OCI-LY7 (cell line): ENCODE measurements around the gene AARS1. TPM values are rescaled to one million over a fixed set of nuclear protein-coding genes. Genes with fewer than 3 reads are reported as not detected.

Experiments
- BruUV-seq: library from RNA; stranded (reverse); fragments of 400-500 nt; replicated peaks from 2 replicates; lab custom pipeline; 2021; lab: Mats Ljungman, UMichigan
- CTCF ChIA-PET: fragments of 300-600 bp; sonication (Branson Sonifier 250); formaldehyde crosslinking; loops from one replicate; lab custom pipeline; 2022; ENCODE audit warnings: antibody characterized with exemption; ENCODE audit not compliant: unreplicated experiment; lab: Charles Lee
- POLR2A ChIA-PET: fragments of 300-600 bp; sonication (Branson Sonifier 250); formaldehyde crosslinking; loops from one replicate; lab custom pipeline; 2022; ENCODE audit warnings: antibody characterized with exemption; lab: Charles Lee
- DNase-seq: peaks from one replicate; pipeline ENCODE4 v3.0.0-alpha.2; 2015; ENCODE audit warnings: low spot score
- H2AFZ ChIP-seq: fragments of 200-600 bp; sonication (generic), shearing (Covaris generic); 2 replicates; pipeline ENCODE4 v1.6.1; 2014; ENCODE audit warnings: mild to moderate bottlenecking, antibody characterized with exemption, low read length, moderate library complexity
- H3K27ac ChIP-seq: fragments of 200-600 bp; sonication (generic); 2 replicates; pipeline ENCODE4 v1.5.1; 2014; ENCODE audit warnings: mixed run types, low read depth, mild to moderate bottlenecking, moderate library complexity, low read length, inconsistent platforms; ENCODE audit not compliant: poor library complexity, severe bottlenecking
- H3K36me3 ChIP-seq: fragments of 200-600 bp; sonication (generic); 2 replicates; pipeline ENCODE4 v1.6.1; 2014; ENCODE audit warnings: mild to moderate bottlenecking, antibody characterized with exemption, low read length, moderate library complexity, mixed read lengths; ENCODE audit not compliant: insufficient read depth
- H3K4me1 ChIP-seq: fragments of 200-600 bp; sonication (generic); 2 replicates; pipeline ENCODE4 v1.5.1; 2014; ENCODE audit warnings: mild to moderate bottlenecking, low read length; ENCODE audit not compliant: insufficient read depth, poor library complexity, severe bottlenecking
- H3K4me2 ChIP-seq: fragments of 200-600 bp; sonication (generic); 2 replicates; pipeline ENCODE4 v1.6.1; 2014; ENCODE audit warnings: mild to moderate bottlenecking, low read length
- H3K4me3 ChIP-seq: fragments of 200-600 bp; sonication (generic); 2 replicates; pipeline ENCODE4 v1.5.1; 2014; ENCODE audit warnings: mild to moderate bottlenecking, low read depth, low read length; ENCODE audit not compliant: poor library complexity, severe bottlenecking
- H3K79me2 ChIP-seq: fragments of 200-600 bp; sonication (generic); 2 replicates; pipeline ENCODE4 v1.6.1; 2016; ENCODE audit warnings: low read depth, mild to moderate bottlenecking, low read length, moderate library complexity, mixed read lengths; ENCODE audit not compliant: insufficient read depth
- H3K9me2 ChIP-seq: fragments of 200-600 bp; sonication (generic); 2 replicates; pipeline ENCODE4 v1.6.1; 2016; ENCODE audit warnings: mild to moderate bottlenecking, low read length, mixed read lengths; ENCODE audit not compliant: insufficient read depth
- H3K9me3 ChIP-seq: fragments of 200-600 bp; sonication (generic); 2 replicates; pipeline ENCODE4 v1.6.1; 2014; ENCODE audit warnings: mild to moderate bottlenecking, mixed run types, low read length, mixed read lengths
- H4K20me1 ChIP-seq: fragments of 200-600 bp; sonication (generic); 2 replicates; pipeline ENCODE4 v1.6.1; 2014; ENCODE audit warnings: mild to moderate bottlenecking, antibody characterized with exemption, low read length, moderate library complexity, mixed read lengths; ENCODE audit not compliant: insufficient read depth
- CTCF ChIP-seq: fragments of 200-600 bp; sonication (generic); conservative IDR thresholded peaks from 2 replicates; pipeline ENCODE4 v1.5.1; 2014; ENCODE audit warnings: mild to moderate bottlenecking, antibody characterized with exemption, low read length, moderate library complexity, mixed read lengths
- EZH2phosphoT487 ChIP-seq: fragments of 200-600 bp; sonication (generic); IDR thresholded peaks from 2 replicates; pipeline ENCODE4 v1.6.1; 2018; ENCODE audit warnings: low read depth, borderline replicate concordance, mild to moderate bottlenecking, mixed run types, antibody characterized with exemption, low read length, moderate library complexity, mixed read lengths
- intact Hi-C: fragments of 100-400 bp; cut with micrococcal nuclease; formaldehyde crosslinking; loops from one replicate; pipeline ENCODE4 v1.10.0; 2022; ENCODE audit not compliant: unreplicated experiment
- total RNA-seq, 2 experiments: library from RNA; depleted of rRNA in 1 of 2; stranded (reverse); fragments of >200 nt in 1 of 2; shearing (Covaris generic) in 1 of 2; gene quantifications; 2 replicates each; pipeline ENCODE4 v1.2.3, GENCODE V29; 2014 to 2022

The AARS1 gene
- total RNA-seq, 2 experiments from 2014 or later, result 182 to 259 TPM

GRCh38 chr16:70301121-70301520 is 11.8 kb upstream of the AARS1 start:
- intact Hi-C loops, result no loop called here
- peaks cover 28% of the 10 kb centered on the region for H3K36me3 ChIP-seq
- peaks cover 20% of the 10 kb centered on the region for H3K9me3 ChIP-seq
- CTCF ChIA-PET, result no interaction called here
- H3K9me2 ChIP-seq, result no peaks in the 10 kb centered on the region
- H3K4me2 ChIP-seq, result no peak overlapping the region
- peaks cover 21% of the 10 kb centered on the region for H3K79me2 ChIP-seq
- DNase-seq, result no peak
- no peak overlapping the region for H3K27ac ChIP-seq
- H3K4me1 ChIP-seq, result peaks cover 10% of the 10 kb centered on the region
- H4K20me1 ChIP-seq, result no peaks in the 10 kb centered on the region
- no TSS peak for BruUV-seq
- POLR2A ChIA-PET, result no interaction called here
- no peak overlapping the region for H3K4me3 ChIP-seq
- no peak overlapping the region for H2AFZ ChIP-seq
- TF ChIP-seq EZH2phosphoT487 (no peak), CTCF (no peak)

- DNase-seq, result peak; percentile 65
- Histone ChIP-seq H3K4me3 (peak within 1 kb of the TSS; percentile 78), H3K36me3 (peaks cover 28% of the 10 kb centered on the region), H2AFZ (peak within 1 kb of the TSS; percentile 74; the same call in 1 of the 2 replicates), H4K20me1 (no peaks in the 10 kb centered on the region), H3K9me3 (peaks cover 20% of the 10 kb centered on the region), H3K79me2 (peaks cover 21% of the 10 kb centered on the region; the same call in 1 of the 2 replicates), H3K27ac (peak within 1 kb of the TSS; percentile 14), H3K4me2 (peak within 1 kb of the TSS; percentile 72), H3K4me1 (peaks cover 10% of the 10 kb centered on the region), H3K9me2 (no peaks in the 10 kb centered on the region)
- ChIA-PET POLR2A (interaction anchor here (0.6 to 3.0 kb wide), 7 partner anchors 8 to 107 kb away, joined by 4 to 27 read pairs (median 6); partner anchors contain the start of genes AARS1 and DDX19A), CTCF (interaction anchor here (0.6 to 1.1 kb wide), 3 partner anchors 10 to 48 kb away, joined by 3 to 5 read pairs (median 3); partner anchors contain the start of genes AARS1 and EXOSC6)
- TF ChIP-seq CTCF (no peak), EZH2phosphoT487 (no peak)
- TSS peak; percentile 72 for BruUV-seq
- intact Hi-C loops, result no loop called here
Measured at GRCh38 chr16:70298988-70299938, 10.0 kb upstream of the AARS1 start, which contains the start of gene DDX19B. DDX19B (plus strand) TSS chr16:70299186; CDS start chr16:70299298, 112 bp downstream.
